A549 (cell line): ENCODE results near the gene CDK14. TPM values are rescaled to one million over a fixed set of nuclear protein-coding genes. Genes with fewer than 3 reads are reported as not detected.

Source experiments
- ATAC-seq, 2 experiments: fragments of 200-7000 bp in 1 of 2; fragments of >200 bp in 1 of 2; cut with Nextera tagmentation in 1 of 2; cut with Tn5 transposase in 1 of 2; 3 replicates each; pipeline versions ENCODE4 v1.8.0 to v1.9.1; 2018 to 2020; ENCODE audit warnings: mild to moderate bottlenecking in 1 of 2, moderate library complexity in 1 of 2
- CTCF ChIA-PET: fragments of 300-600 bp; sonication (Branson Sonifier 250); formaldehyde crosslinking; extraction: SDS; loops from one replicate; lab custom pipeline; 2021; ENCODE audit warnings: antibody characterized with exemption, inconsistent platforms; lab: Yijun Ruan, JAX
- POLR2A ChIA-PET: fragments of 350-600 bp; formaldehyde crosslinking; extraction: SDS; loops from one replicate; lab custom pipeline; 2021; ENCODE audit warnings: antibody characterized with exemption, inconsistent platforms; lab: Yijun Ruan, JAX
- DNase-seq, 2 experiments: peaks; one replicate each; pipeline versions ENCODE4 v3.0.0 to v3.0.0-alpha.2; 2011 to 2016; ENCODE audit warnings: low read depth in 1 of 2, low spot score in 1 of 2
- FAIRE-seq: peaks from 2 replicates; lab custom pipeline; 2011; peaks lifted over from hg19 to GRCh38; lab: Jason Lieb, UNC
- H3K27ac ChIP-seq, 2 experiments: fragments of >200 bp; sonication (Bioruptor Twin); formaldehyde crosslinking; 3 replicates each; pipeline ENCODE4 v1.5.1; 2016 to 2017
- H3K4me1 ChIP-seq: fragments of >200 bp; sonication (Bioruptor Twin); formaldehyde crosslinking; 3 replicates; pipeline ENCODE4 v1.6.1; 2016
- H3K4me2 ChIP-seq: fragments of >200 bp; sonication (Bioruptor Twin); formaldehyde crosslinking; 3 replicates; pipeline ENCODE4 v1.6.1; 2016
- H3K4me3 ChIP-seq: fragments of >200 bp; sonication (Bioruptor Twin); formaldehyde crosslinking; 3 replicates; pipeline ENCODE4 v1.5.1; 2016
- H3K9me3 ChIP-seq: fragments of >200 bp; sonication (Bioruptor Twin); formaldehyde crosslinking; 3 replicates; pipeline ENCODE4 v1.6.1; 2016
- BCL3 ChIP-seq: fragments of >200 bp; sonication (Bioruptor Twin); formaldehyde crosslinking; IDR thresholded peaks from 3 replicates; pipeline ENCODE4 v1.6.1; 2016
- CBX8 ChIP-seq: fragments of 200-600 bp; sonication (generic); IDR thresholded peaks from 2 replicates; pipeline ENCODE4 v1.6.1; 2016
- CHD2 ChIP-seq: fragments of 150-350 bp; IDR thresholded peaks from 2 replicates; pipeline ENCODE4 v1.6.1; 2014; ENCODE audit warnings: low read length; ENCODE audit not compliant: partially characterized antibody
- CTCF ChIP-seq: fragments of >200 bp; sonication (Bioruptor Twin); formaldehyde crosslinking; IDR thresholded peaks from 3 replicates; pipeline ENCODE4 v1.5.1; 2016
- FOSL2 ChIP-seq, 2 experiments: fragments of 450-650 bp in 1 of 2; fragments of >200 bp in 1 of 2; sonication (Bioruptor Twin) in 1 of 2; formaldehyde crosslinking; IDR thresholded peaks; 2 replicates each; pipeline versions ENCODE4 v1.5.0 to v1.6.1; 2016 to 2020; ENCODE audit warnings: mild to moderate bottlenecking in 1 of 2, moderate library complexity in 1 of 2
- HMGXB4 ChIP-seq: fragments of 250-450 bp; sonication (Bioruptor Pico); IDR thresholded peaks from 2 replicates; pipeline ENCODE4 v1.5.0; 2021; ENCODE audit warnings: mild to moderate bottlenecking, moderate library complexity, borderline replicate concordance
- HOXB13 ChIP-seq: fragments of 250-450 bp; sonication (Bioruptor Pico); IDR thresholded peaks from 2 replicates; pipeline ENCODE4 v1.5.0; 2020; ENCODE audit warnings: low read depth, mild to moderate bottlenecking, moderate library complexity
- KDM1A ChIP-seq: fragments of 200-600 bp; sonication (generic); IDR thresholded peaks from 2 replicates; pipeline ENCODE4 v1.6.1; 2016; ENCODE audit warnings: low read depth, mild to moderate bottlenecking
- MYC ChIP-seq: IDR thresholded peaks from 2 replicates; pipeline ENCODE4 v1.6.1; 2012; ENCODE audit warnings: mild to moderate bottlenecking, inconsistent platforms, low read length, improper control_type of control experiment, borderline replicate concordance
- NFE2L2 ChIP-seq: fragments of 150-350 bp; conservative IDR thresholded peaks from 2 replicates; pipeline ENCODE4 v1.6.1; 2014; ENCODE audit warnings: low read length
- NPAS2 ChIP-seq: fragments of 250-450 bp; sonication (Bioruptor Pico); IDR thresholded peaks from 2 replicates; pipeline ENCODE4 v1.8.0; 2022; ENCODE audit warnings: mild to moderate bottlenecking, moderate library complexity, borderline replicate concordance
- PHF8 ChIP-seq: fragments of 200-600 bp; sonication (generic); IDR thresholded peaks from 2 replicates; pipeline ENCODE4 v1.6.1; 2016; ENCODE audit warnings: low read depth, mild to moderate bottlenecking, antibody characterized with exemption, moderate library complexity, borderline replicate concordance
- RCOR1 ChIP-seq: fragments of 150-350 bp; IDR thresholded peaks from 2 replicates; pipeline ENCODE4 v1.6.1; 2014; ENCODE audit warnings: antibody characterized with exemption, low read length, low read depth
- TFCP2L1 ChIP-seq: fragments of 250-450 bp; sonication (Bioruptor Pico); IDR thresholded peaks from 2 replicates; pipeline ENCODE4 v1.5.0; 2021; ENCODE audit warnings: mild to moderate bottlenecking
- ZC3H11A ChIP-seq: fragments of 450-650 bp; IDR thresholded peaks from 2 replicates; pipeline ENCODE4 v1.6.1; 2014; ENCODE audit warnings: antibody characterized with exemption, mild to moderate bottlenecking
- ZSCAN20 ChIP-seq: fragments of 250-450 bp; sonication (Bioruptor Pico); IDR thresholded peaks from 2 replicates; pipeline ENCODE4 v1.8.0; 2022; ENCODE audit warnings: mild to moderate bottlenecking, moderate library complexity
- WGBS: methylation state at CpG from one replicate; pipeline ENCODE4 v1.1.6; 2017; ENCODE audit errors: missing lambda C conversion rate; 5-methylcytosine and 5-hydroxymethylcytosine counted together
- polyA plus RNA-seq, 4 experiments: library from polyadenylated mRNA; depleted of rRNA in 3 of 4; stranded (reverse); fragments of >200 nt; fragmentation: RNase III in 1 of 4; extraction: RNeasy Plus Mini Kit Qiagen cat#74134 plus additional on column Dnase treatment in 1 of 4; gene quantifications; 2 replicates in 3 of 4; 3 replicates in 1 of 4; pipeline ENCODE4 v1.2.3, GENCODE V29; 2011 to 2017

CDK14 gene
- polyA plus RNA-seq, 2 of the 4 experiments (the other 2 are of a cell fraction), result 0.21 to 0.23 TPM

GRCh38 chr7:91068136-91068795, 472.1 kb downstream of the CDK14 start:
- H3K9me3 ChIP-seq, result no peaks in the 10 kb centered on the region
- FAIRE-seq (no peak), ATAC-seq (no peak), DNase-seq (no peak)
- 12% methylated on average over 5 of the region's 5 CpGs for WGBS
- no peak overlapping the region for H3K4me3 ChIP-seq
- H3K4me1 ChIP-seq, result no peaks in the 10 kb centered on the region
- CTCF ChIA-PET, result interaction anchor here (1.2 kb wide), 1 partner anchor 14 kb away, joined by 3 read pairs; no protein-coding TSS in a partner anchor
- H3K27ac ChIP-seq, result no peak overlapping the region
- no peak for TF ChIP-seq MYC
- TF ChIP-seq, all 56 proteins: peak for 0
- POLR2A ChIA-PET, result no interaction called here
- no peak overlapping the region for H3K4me2 ChIP-seq

- ChIA-PET POLR2A (no interaction called here), CTCF (no interaction called here)
- FAIRE-seq, result no peak
- no peak overlapping the region for H3K4me3 ChIP-seq
- TF ChIP-seq FOSL2 (IDR thresholded peaks at IDR 0.05) (no peak), FOSL2 (CRISPR knock-in tag; IDR thresholded peaks at IDR 0.05) (no peak), HOXB13 (CRISPR knock-in tag) (no peak), CHD2 (no peak), NFE2L2 (no peak), TFCP2L1 (CRISPR knock-in tag) (no peak)
- no peak for ATAC-seq
- no peak overlapping the region for H3K27ac ChIP-seq
- H3K9me3 ChIP-seq, result no peaks in the 10 kb centered on the region
- no peak for DNase-seq
- H3K4me1 ChIP-seq, result no peaks in the 10 kb centered on the region
- no peak overlapping the region for H3K4me2 ChIP-seq
- 58% methylated on average over 4 of the region's 4 CpGs for WGBS
Measured at GRCh38 chr7:91069146-91069545, 473.0 kb downstream of the CDK14 start.

- ATAC-seq (no peak), FAIRE-seq (no peak)
Measured at GRCh38 chr7:91079487-91079886, 483.4 kb downstream of the CDK14 start.

GRCh38 chr7:91080351-91080750, 484.2 kb downstream of the CDK14 start:
- no peak for DNase-seq
- H3K4me1 ChIP-seq, result no peaks in the 10 kb centered on the region
- no peaks in the 10 kb centered on the region for H3K9me3 ChIP-seq
- no peak overlapping the region for H3K4me3 ChIP-seq
- ATAC-seq, result no peak
- ChIA-PET POLR2A (no interaction called here), CTCF (interaction anchor here (1.3 kb wide), 1 partner anchor 10 kb away, joined by 7 read pairs; no protein-coding TSS in a partner anchor)
- FAIRE-seq, result no peak
- no peak overlapping the region for H3K4me2 ChIP-seq
- TF ChIP-seq KDM1A (no peak), ZSCAN20 (no peak), ZC3H11A (no peak), PHF8 (no peak), HMGXB4 (CRISPR knock-in tag) (no peak), CBX8 (no peak), CHD2 (no peak)
- WGBS, result 20% methylated on average over 3 of the region's 3 CpGs
- H3K27ac ChIP-seq, result no peak overlapping the region

More at GRCh38 chr7:91079487-91079886, 483.4 kb downstream of the CDK14 start:
- no peaks in the 10 kb centered on the region for H3K4me1 ChIP-seq
- no peak for DNase-seq
- no peak overlapping the region for H3K27ac ChIP-seq
- no peak overlapping the region for H3K4me3 ChIP-seq
- TF ChIP-seq ZSCAN20, result no peak
- no peak for TF ChIP-seq FOSL2 (IDR thresholded peaks at IDR 0.05)
- no peak for TF ChIP-seq FOSL2 (CRISPR knock-in tag; IDR thresholded peaks at IDR 0.05)
- TF ChIP-seq KDM1A, result no peak
- no peak for TF ChIP-seq NPAS2
- no peak for TF ChIP-seq RCOR1
- no peak for TF ChIP-seq CTCF
- no peak for TF ChIP-seq BCL3
- 39% methylated on average over 3 of the region's 3 CpGs for WGBS
- H3K9me3 ChIP-seq, result no peaks in the 10 kb centered on the region
- POLR2A ChIA-PET, result no interaction called here
- no peak overlapping the region for H3K4me2 ChIP-seq
- CTCF ChIA-PET, result no interaction called here
